Type B pancreatic cell (in vitro differentiated cells): ENCODE results near the gene ACOX2. TPM values are rescaled to one million over a fixed set of nuclear protein-coding genes. Genes with fewer than 3 reads are reported as not detected.

Source experiments
- DNase-seq: peaks from one replicate; pipeline ENCODE4 v3.0.0; 2021; ENCODE audit warnings: mixed read lengths; ENCODE audit not compliant: unreplicated experiment; ENCODE audit errors: extremely low spot score
- H3K27ac Mint-ChIP-seq: 2 replicates; pipeline ENCODE4 v1.8.0; 2021; ENCODE audit warnings: mild to moderate bottlenecking, mixed read lengths
- H3K27me3 Mint-ChIP-seq: 2 replicates; pipeline ENCODE4 v1.8.0; 2021; ENCODE audit warnings: mixed read lengths
- H3K36me3 Mint-ChIP-seq: 2 replicates; pipeline ENCODE4 v1.8.0; 2021; ENCODE audit warnings: mixed read lengths
- H3K4me1 Mint-ChIP-seq: one replicate; pipeline ENCODE4 v1.8.0; 2021; ENCODE audit warnings: mixed read lengths; ENCODE audit not compliant: unreplicated experiment
- H3K4me3 Mint-ChIP-seq: 2 replicates; pipeline ENCODE4 v1.8.0; 2021; ENCODE audit warnings: mild to moderate bottlenecking, mixed read lengths
- H3K9me3 Mint-ChIP-seq: 2 replicates; pipeline ENCODE4 v1.8.0; 2021; ENCODE audit warnings: mixed read lengths
- CTCF ChIP-seq: fragments of 200-600 bp; sonication (generic); conservative IDR thresholded peaks from 2 replicates; pipeline ENCODE4 v1.5.0; 2021; ENCODE audit warnings: antibody characterized with exemption, mild to moderate bottlenecking
- total RNA-seq: library from RNA; stranded (reverse); gene quantifications from 2 replicates; pipeline ENCODE4 v1.2.1, GENCODE V29; 2021; ENCODE audit warnings: low replicate concordance

Gene ACOX2
- total RNA-seq, 1 donor from 2014 or later = 5.6 TPM

- Mint-ChIP-seq H3K4me3 (no peak overlapping the region), H3K36me3 (peaks cover 8% of the 10 kb centered on the region), H3K27ac (no peak overlapping the region), H3K4me1 (peaks cover 13% of the 10 kb centered on the region), H3K9me3 (peaks cover 6% of the 10 kb centered on the region), H3K27me3 (no peaks in the 10 kb centered on the region)
- no peak for DNase-seq
- TF ChIP-seq CTCF = no peak
These were observed 33.9 kb upstream of the ACOX2 start for GRCh38 chr3:58570851-58571250.

- H3K27me3 Mint-ChIP-seq = no peaks in the 10 kb centered on the region
- no peak overlapping the region for H3K27ac Mint-ChIP-seq
- peaks cover 8% of the 10 kb centered on the region for H3K36me3 Mint-ChIP-seq
- peaks cover 6% of the 10 kb centered on the region for H3K9me3 Mint-ChIP-seq
- DNase-seq = no peak
- no peak overlapping the region for H3K4me3 Mint-ChIP-seq
- H3K4me1 Mint-ChIP-seq = peaks cover 19% of the 10 kb centered on the region
- no peak for TF ChIP-seq CTCF
These were observed 32.5 kb upstream of the ACOX2 start for GRCh38 chr3:58569287-58570001.

GRCh38 chr3:58568572-58569286 is 31.7 kb upstream of the ACOX2 start:
- H3K9me3 Mint-ChIP-seq = peaks cover 6% of the 10 kb centered on the region
- H3K4me3 Mint-ChIP-seq = peak overlapping the region; percentile 22
- H3K27me3 Mint-ChIP-seq = no peaks in the 10 kb centered on the region
- peak; percentile 99 for TF ChIP-seq CTCF
- peak overlapping the region; percentile 32 for H3K27ac Mint-ChIP-seq
- peaks cover 8% of the 10 kb centered on the region for H3K36me3 Mint-ChIP-seq
- DNase-seq = peak; percentile 87
- H3K4me1 Mint-ChIP-seq = peaks cover 19% of the 10 kb centered on the region

GRCh38 chr3:58567251-58567515 is 30.2 kb upstream of the ACOX2 start:
- Mint-ChIP-seq H3K4me1 (peaks cover 16% of the 10 kb centered on the region), H3K9me3 (peaks cover 1% of the 10 kb centered on the region), H3K36me3 (peaks cover 5% of the 10 kb centered on the region), H3K27ac (no peak overlapping the region), H3K4me3 (no peak overlapping the region), H3K27me3 (no peaks in the 10 kb centered on the region)
- TF ChIP-seq CTCF = no peak
- DNase-seq = peak; percentile 60

GRCh38 chr3:58566398-58567250 is 29.6 kb upstream of the ACOX2 start:
- H3K9me3 Mint-ChIP-seq = no peaks in the 10 kb centered on the region

More at GRCh38 chr3:58566398-58567250, 29.6 kb upstream of the ACOX2 start:
- no peak overlapping the region for H3K4me3 Mint-ChIP-seq
- peaks cover under 1% of the 10 kb centered on the region for H3K36me3 Mint-ChIP-seq
- no peaks in the 10 kb centered on the region for H3K27me3 Mint-ChIP-seq
- TF ChIP-seq CTCF = no peak
- peak overlapping the region; percentile 86 for H3K27ac Mint-ChIP-seq
- peaks cover 11% of the 10 kb centered on the region for H3K4me1 Mint-ChIP-seq
- DNase-seq = peak; percentile 55
